GM12891 (cell line): ENCODE data around the gene CD59.

Source experiments
- POLR2A ChIP-seq: IDR thresholded peaks from 2 replicates; pipeline ENCODE4 v1.6.1; 2011; ENCODE audit warnings: low read depth, low read length, control low read depth
- POLR2AphosphoS5 ChIP-seq: IDR thresholded peaks from 2 replicates; pipeline ENCODE4 v1.6.1; 2011; ENCODE audit warnings: low read depth, low read length, control low read depth
- POU2F2 ChIP-seq: IDR thresholded peaks from 2 replicates; pipeline ENCODE4 v1.6.1; 2011; ENCODE audit warnings: low read depth, mild to moderate bottlenecking, control low read depth, low read length, moderate library complexity

DNA sequence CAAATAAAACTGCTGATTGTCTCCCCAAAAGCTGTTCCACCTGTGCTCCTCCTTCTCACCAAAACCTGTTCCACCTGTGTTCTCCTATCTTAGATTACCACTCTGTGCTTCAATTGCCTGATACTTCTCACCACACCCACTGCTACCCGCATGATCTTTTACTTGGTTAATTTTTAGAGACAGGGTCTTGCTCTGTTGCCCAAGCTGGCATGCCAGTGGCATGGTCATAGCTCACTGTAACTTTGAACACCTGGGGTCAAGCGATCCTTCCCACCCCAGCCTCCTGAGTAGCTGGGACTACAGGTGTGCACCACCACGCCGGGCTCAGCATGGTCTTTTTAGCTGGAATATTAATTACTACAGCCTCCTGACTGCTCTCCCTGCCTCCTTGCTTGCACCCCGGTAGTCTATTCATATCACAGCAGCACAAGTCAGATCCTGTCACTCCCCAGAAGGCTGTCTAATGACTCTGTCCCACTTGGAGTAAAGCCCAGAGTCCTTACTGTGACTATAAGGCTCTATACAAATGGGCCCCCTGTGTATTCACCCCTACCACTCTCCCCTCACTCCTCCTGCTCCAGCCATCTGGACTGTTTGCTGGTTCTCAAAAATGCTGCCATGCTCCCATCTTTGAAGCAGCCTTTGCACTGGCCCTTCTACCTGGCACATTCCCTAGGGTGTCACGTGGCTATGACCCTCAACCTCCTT is 39.1 kb downstream of the CD59 start:
- TF ChIP-seq POLR2AphosphoS5 (no peak), POLR2A (no peak), POU2F2 (no peak)
